ENCODE measurements around the gene TSSK3.

- TF ChIP-seq CTCF (IDR thresholded peaks at IDR 0.05): no peak
- no peak for TF ChIP-seq POLR2A (IDR thresholded peaks at IDR 0.05)
Measured at GRCh38 chr1:32358435-32358834, 3.9 kb upstream of the TSSK3 start.
